IPS-18c (cell line): ENCODE measurements around the gene THTPA.
"Not testable (repeated sequence)": the region's sequence is repeated elsewhere in the genome, so short reads cannot be mapped to it uniquely, and the experiment has no call there.

Experiments
- H3K4me3 ChIP-seq: 2 replicates; pipeline ENCODE4 v1.7.0; 2013; ENCODE audit warnings: low read depth, mild to moderate bottlenecking, low read length, moderate library complexity; ENCODE audit not compliant: insufficient read depth
- H3K9me3 ChIP-seq: one replicate; pipeline ENCODE4 v1.6.1; 2013; ENCODE audit warnings: mild to moderate bottlenecking, low read length, moderate library complexity; ENCODE audit not compliant: control insufficient read depth, insufficient read depth

The THTPA gene

DNA sequence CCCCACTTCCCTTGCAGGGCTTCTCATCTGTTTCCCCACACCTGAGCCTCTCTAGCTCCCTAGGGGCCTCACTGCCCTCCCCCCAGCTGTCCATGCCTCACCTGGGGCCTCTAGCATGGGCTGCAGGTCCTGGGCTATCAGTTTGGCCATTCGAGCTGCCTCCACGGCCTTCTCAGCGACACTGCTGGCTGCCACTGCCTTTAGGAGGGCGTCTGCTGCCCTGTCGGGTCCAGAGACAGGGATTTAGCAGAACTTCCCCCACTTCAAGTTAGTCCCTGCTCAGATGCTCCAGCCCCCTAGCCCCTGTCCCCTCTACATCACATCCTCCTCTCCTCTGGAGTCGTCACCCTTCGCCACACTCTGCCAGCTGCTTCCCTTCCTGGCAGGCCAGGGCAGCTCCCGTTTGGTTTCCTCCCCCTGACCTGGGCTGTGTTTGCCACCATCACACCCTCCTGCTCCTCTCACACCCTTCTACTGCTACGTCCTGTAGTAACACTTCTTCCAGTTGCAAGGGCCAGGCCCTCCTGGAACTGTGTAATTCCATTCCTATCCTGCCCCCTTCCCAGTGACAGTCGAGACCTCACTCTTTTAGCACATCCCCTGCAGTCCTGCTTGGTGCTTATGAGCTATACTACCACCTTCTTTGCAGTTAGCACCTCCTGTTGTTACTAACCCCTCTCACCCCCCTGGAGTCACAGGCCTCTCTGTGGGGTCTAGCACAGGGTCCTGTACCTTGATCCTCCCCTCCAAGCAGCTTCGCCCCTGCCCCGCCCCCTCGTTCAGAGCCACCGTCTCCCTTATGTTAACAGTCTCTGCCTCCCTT is 15.8 kb downstream of the THTPA start:
- H3K4me3 ChIP-seq = no peak overlapping the region
- no peaks in the 10 kb centered on the region for H3K9me3 ChIP-seq

DNA sequence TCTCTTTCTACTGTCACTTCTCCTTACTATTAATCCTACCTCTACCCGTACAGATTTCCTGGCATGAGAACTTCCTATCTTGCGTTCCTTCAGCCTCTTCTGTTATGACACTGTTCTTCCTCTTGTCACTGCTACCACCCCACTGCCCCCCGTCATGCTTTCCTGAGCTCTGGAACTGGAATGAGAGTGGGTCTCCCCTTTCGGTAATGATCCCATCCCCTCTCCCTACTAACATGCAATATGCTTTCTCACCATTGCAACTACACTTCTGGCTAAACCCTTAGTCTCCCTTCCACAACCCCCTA is 16.4 kb downstream of the THTPA start:
- no peaks in the 10 kb centered on the region for H3K9me3 ChIP-seq
- H3K4me3 ChIP-seq = no peak overlapping the region

DNA sequence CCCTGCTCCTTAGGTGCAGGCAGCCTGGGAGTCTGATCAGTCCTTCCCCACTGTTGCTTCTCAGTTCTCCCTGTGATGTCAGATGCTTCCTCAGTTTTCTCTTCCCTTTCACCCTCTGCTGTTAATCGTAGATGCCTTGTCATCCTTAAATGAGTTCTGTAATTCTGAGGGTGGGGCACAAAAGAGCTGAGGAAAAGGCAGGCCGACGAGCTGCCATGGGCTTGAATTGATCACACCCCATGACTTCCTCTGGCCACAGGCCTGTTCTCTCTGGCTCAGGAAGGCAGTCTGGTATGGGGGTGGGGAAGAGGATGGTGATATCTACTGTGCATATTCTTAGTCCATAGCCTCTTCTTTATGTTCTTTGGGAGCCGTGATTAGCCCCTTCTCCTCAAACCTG is 16.8 kb downstream of the THTPA start:
- no peaks in the 10 kb centered on the region for H3K9me3 ChIP-seq
- H3K4me3 ChIP-seq = no peak overlapping the region

DNA sequence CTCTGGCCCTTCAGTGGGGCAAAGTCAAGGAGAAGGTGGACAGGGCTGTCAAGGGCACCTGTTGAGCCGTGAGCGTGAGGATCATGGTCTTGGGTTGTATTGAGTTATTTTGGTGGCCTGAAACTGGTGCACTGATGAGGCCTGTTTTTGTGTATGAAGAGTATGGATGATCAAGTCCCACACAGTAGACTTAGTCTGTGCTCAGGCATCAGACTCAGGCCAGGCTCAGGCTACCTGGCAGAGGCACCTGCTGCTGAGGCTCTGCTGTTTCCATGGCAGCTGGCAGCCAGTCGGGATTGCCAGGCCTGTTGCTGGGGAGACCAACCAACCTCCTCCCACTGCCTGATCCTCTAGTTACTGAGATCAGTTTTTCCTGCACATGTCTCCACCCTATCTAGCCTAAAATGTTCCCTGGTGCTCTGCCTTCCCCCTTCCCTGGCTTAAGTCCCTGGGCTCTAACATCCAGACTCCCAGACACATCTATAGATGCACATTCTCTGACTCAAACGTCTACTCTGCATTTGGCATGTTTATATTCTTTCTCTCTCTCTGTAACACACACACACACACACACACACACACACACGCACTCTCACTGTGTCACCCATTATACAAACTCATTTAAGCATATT is 17.4 kb downstream of the THTPA start:
- H3K4me3 ChIP-seq = no peak overlapping the region
- H3K9me3 ChIP-seq = no peaks in the 10 kb centered on the region

DNA sequence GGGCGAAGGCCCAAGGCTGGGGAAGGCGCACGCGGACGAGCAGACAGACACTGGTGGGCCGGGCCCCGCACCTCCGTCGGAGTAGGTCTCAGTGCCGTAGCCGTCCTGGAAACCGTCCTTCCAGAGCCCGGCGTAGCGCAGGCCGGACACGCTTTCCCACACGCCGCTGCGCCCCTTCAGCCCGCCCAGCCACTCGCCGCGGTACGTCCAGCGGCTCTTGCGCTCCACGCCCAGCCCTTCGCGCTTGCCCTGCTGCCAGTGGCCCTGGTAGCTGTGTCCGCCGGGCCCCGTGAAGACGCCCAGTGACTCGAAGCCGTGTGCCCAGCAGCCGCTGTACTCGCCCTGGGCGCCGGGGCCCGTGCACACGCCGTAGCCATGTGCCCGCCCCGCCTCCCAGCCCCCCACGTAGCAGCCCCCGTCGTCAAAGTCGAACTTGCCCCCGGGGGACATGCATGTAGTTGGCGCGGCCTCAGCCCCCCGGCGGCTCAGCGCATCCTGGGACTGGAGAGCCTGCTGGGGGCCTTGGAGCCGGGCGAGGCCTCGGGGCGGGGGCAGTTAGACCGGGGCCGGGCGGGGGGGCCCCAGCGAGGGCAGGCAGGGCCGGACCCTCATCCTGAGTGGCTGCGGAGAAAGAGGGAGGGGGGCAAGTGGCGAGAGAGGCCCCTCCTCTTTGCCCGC is 21.1 kb downstream of the THTPA start:
- peak overlapping the region; percentile 48 for H3K4me3 ChIP-seq

DNA sequence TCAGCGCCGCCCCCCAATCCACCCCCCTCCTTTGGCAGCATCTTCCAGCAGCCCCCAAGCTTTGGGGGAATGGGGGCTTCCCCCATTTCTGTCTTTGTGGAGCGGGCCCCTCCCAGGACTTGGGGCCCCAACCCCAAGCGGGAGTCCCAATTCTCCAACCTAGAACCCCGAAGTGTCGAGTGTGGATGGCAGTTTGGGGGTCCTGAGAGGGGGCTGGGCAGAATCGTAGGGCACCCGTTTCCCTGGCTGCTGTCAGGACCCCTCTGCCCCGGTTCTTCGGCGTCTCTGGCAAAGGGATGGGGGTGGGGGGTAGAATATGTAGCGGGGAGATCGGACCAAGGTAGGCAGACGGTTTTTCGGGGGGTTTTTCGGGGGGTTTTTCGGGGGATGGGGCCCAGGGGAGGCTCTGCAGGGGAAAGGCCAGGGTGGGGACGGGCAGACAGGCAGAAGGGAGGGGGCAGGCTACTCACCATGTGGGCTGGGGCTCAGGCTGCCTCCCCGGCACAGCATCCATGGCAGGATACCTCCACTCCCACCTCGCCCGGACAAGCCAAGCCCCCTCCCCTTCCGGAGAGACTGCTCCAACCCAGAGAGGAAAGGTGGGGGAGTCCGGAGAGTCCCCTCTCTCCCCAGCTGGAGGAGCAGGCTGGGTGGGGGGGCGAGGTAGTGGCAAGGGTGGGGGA is 21.8 kb downstream of the THTPA start:
- Histone ChIP-seq H3K9me3 (no peaks in the 10 kb centered on the region), H3K4me3 (peak overlapping the region; percentile 48)

More for the DNA sequence above, 21.1 kb downstream of the THTPA start:
- H3K9me3 ChIP-seq = no peaks in the 10 kb centered on the region

DNA sequence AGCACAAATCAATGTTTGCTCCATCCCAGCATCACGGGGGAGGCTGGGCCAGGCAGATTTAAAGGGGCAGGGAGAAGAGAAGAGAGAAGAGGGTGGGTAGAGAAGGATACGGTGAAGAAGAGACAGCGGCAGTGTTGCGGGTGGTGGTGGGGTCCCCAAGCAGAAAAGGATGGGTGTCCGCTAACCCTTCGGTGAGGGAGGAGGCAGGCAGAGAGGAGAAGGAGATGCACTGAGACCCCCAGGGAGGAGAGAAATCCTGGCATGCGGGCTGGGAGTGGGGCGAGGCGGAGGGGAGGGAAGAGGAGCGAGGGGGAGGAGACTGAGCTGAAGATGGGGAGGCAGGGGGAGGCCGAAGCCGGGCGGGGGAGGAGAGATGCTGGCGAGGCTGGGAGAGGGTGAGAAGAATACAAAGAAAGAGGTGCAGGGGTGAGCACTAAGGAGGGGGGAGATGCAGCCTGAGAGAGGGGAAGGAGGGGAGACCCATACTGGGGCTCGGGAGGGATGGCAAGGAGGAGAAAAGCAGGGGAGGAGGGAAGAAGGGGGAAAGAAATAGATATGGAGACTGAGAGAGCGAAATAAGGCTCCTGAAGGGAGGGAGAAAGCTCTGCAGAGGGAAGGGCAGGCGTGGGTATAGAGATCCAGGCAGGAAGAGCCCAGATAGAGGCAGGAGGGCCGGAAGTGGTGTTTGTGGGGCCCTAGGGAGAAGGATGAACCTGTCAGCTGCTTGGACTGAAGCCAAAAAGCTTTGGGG is 22.7 kb downstream of the THTPA start, which contains the start of gene JPH4:
Gene JPH4, minus strand, starts transcription at position 231 of the 751 bp plus-strand sequence. CDS start 1,337 bp downstream, outside the sequence.
- Histone ChIP-seq H3K4me3 (peak within 1 kb of the TSS; percentile 48), H3K9me3 (no peaks in the 10 kb centered on the region)

DNA sequence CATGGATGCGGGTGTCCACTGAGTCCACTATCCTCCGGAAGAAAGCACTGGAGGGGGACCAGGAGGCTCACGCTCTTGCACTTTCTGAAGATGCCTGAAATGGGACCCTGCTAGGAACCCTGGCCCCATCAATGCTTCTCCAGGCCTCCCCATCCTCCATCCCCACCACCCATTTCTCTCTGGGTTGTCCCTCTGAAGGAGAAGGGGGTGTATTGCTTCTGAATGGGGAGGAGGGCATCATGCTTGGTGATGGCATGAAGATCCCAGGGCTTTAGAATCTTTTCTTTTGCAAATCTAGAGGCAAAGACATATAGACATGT is 23.2 kb downstream of the THTPA start:
- Histone ChIP-seq H3K9me3 (no peaks in the 10 kb centered on the region), H3K4me3 (no peak overlapping the region)

DNA sequence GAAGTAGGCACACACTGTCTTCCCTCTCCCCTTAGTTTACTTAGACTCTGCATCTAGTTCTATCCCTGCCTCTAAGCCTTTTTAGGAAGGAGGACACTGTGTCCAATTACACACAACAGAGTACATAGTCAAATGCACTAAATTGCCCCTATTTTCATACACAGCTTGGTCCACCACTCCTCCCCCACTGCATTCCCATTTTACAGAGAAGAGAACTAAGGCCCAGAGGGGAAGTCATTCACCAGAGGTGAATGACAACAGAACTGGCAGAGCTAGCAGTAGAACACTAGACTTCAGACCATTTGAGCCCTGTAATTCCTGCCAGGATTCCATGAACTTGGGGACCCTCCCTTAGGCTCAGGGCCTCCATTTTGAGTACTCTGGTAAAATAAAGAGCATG is 23.7 kb downstream of the THTPA start:
- no peak overlapping the region for H3K4me3 ChIP-seq
- H3K9me3 ChIP-seq = no peaks in the 10 kb centered on the region

DNA sequence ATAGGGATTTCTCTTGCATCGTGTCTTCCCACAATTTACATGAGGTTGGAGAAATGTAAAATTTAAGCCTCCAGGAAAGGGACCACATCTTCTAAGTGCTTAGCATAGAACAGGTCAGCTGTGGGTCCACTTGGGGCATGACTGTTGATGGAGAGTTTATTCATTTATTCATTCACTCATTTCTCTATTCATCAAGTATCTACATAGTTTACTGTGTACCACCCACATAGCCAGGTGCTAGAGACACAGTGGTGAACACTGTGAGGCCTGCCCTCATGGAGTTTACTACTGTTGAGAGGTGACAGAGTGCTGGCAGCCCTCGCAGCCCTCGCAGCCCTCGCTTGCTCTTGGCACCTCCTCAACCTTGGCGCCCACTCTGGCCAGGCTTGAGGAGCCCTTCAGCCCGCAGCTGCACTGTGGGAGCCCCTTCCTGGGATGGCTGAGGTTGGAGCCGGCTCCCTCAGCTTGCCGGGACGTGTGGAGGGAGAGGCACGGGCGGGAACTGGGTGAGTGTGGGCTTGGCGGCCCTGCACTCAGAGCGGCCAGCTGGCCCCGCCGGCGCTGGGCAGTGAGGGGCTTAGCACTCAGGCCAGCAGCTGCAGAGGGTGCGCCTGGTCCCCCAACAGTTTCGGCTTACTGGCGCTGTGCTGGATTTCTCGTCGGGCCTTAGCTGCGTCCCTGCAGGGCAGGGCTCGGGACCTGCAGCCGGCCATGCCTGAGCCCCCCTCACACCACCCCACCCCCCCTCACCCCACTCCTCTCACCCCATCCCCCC is 24.3 kb downstream of the THTPA start:
- Histone ChIP-seq H3K9me3 (no peaks in the 10 kb centered on the region), H3K4me3 (no peak overlapping the region)

DNA sequence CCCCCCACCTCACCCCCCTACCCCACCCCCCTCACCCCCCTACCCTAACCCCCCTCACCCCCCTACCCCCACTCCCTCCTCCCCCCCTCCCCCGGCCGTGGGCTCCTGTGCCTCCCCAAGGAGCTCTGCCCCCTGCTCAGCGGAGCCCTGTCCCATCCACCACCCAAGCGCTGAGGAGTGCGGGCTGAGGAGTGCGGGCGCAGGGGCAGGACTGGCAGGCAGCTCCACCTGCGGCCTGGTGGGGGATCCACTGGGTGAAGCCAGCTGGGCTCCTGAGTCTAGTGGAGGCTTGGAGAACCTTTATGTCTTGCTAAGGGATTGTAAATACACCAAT is 24.8 kb downstream of the THTPA start:
- Histone ChIP-seq H3K9me3 (no peaks in the 10 kb centered on the region), H3K4me3 (no peak overlapping the region)

DNA sequence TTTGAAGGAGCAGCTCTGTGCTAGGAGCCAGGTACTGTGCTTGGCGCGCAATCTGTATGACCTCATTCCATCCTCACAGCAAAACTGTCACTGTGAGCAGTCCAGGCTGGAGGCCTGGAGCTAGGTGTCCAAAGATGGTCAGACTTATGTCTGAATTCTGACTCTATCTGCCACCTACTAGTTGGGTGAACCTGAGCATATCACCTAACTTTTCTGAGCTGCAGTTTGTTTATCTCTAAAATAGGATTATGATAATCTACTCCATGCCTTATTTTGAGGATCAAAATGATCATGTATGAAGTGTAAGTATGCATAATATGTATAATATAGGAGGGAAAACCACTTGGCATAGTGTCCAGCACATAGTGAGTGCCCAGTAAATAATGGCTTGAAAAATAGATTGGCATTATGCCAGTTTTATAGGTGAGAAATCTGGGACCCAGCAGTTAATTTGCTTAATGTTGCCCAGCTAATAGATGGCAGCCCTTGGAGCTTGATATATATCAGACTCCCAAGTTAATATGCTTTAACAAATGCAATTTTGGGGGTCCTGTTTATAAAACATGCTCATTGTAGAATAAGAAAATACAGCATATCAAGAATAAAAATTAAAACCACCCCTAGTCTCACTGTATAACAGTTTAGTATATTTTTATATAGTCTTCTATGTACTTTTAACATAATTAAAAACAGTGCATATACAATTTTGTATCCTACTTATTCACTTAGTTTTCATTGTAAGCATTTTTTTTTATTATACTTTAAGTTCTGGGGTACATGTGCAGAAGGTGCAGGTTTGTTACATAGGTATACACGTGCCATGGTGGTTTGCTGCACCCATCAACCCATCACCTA is 27.1 kb downstream of the THTPA start:
- Histone ChIP-seq H3K4me3 (no peak overlapping the region), H3K9me3 (no peaks in the 10 kb centered on the region)

DNA sequence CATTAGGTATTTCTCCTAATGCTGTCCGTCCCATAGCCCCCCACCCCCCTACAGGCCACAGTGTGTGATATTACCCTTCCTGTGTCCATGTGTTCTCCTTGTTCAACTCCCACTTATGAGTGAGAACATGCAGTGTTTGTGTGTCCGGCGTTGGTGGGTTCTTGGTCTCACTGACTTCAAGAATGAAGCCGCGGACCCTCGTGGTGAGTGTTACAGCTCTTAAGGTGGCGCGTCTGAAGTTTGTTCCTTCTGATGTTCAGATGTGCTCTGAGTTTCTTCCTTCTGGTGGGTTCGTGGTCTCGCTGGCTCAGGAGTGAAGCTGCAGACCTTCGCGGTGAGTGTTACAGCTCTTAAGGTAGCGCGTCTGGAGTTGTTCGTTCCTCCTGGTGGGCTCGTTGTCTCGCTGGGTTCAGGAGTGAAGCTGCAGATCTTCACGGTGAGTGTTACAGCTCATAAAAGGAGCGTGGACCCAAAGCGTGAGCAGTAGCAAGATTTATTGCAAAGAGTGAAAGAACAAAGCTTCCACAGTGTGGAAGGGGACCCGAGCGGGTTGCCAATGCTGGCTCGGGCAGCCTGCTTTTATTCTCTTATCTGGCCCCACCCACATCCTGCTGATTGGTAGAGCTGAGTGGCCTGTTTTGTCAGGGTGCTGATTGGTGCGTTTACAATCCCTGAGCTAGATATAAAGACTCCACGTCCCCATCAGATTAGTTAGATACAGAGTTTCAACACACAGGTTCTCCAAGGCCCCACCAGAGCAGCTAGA is 27.9 kb downstream of the THTPA start:
- not testable (repeated sequence) for H3K4me3 ChIP-seq, H3K9me3 ChIP-seq

DNA sequence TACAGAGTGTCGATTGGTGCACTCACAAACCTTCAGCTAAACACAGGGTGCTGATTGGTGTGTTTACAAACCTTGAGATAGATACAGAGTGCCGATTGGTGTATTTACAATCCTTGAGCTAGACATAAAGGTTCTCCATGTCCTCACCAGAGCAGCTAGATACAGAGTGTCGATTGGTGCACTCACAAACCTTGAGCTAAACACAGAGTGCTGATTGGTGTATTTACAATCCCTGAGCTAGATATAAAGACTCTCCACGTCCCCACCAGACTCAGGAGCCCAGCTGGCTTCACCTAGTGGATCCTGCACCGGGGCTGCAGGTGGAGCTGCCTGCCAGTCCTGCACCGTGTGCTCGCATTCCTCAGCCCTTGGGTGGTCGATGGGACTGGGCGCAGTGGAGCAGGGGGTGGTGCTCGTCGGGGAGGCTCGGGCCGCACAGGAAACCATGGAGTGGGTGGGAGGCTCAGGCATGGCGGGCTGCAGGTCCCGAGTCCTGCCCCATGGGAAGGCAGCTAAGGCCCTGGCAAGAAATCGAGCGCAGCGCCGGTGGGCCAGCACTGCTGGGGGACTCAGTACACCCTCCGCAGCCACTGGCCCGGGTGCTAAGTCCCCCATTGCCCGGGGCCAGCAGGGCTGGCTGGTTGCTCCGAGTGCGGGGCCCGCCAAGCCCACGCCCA is 28.6 kb downstream of the THTPA start:
- not testable (repeated sequence) for H3K4me3 ChIP-seq

More for the DNA sequence above, 28.6 kb downstream of the THTPA start:
- not testable (repeated sequence) for H3K9me3 ChIP-seq
